K562 (cell line): Measurements from ENCODE around the gene SYCP3. TPM values are rescaled to one million over a fixed set of nuclear protein-coding genes. Genes with fewer than 3 reads are reported as not detected.
A peak's percentile ranks its signal among the peaks of the same experiment; 100 is the strongest.

Source experiments
- AFF4 ChIP-seq: sonication (generic); formaldehyde crosslinking; IDR thresholded peaks from 2 replicates; pipeline ENCODE4 v1.8.0; 2023; ENCODE audit warnings: mild to moderate bottlenecking, missing genetic modification reagents
- ATF3 ChIP-seq, 2 experiments: fragments of 450-650 bp in 1 of 2; sonication (generic) in 1 of 2; formaldehyde crosslinking in 1 of 2; IDR thresholded peaks in 1 of 2; conservative IDR thresholded peaks in 1 of 2; 2 replicates each; pipeline versions ENCODE4 v1.6.1 to v1.8.1; 2016 to 2023; ENCODE audit warnings: mild to moderate bottlenecking in 2 of 2, moderate library complexity in 2 of 2, inconsistent platforms in 1 of 2, missing genetic modification reagents in 1 of 2
- MAFK ChIP-seq: IDR thresholded peaks from 2 replicates; pipeline ENCODE4 v1.6.1; 2011; ENCODE audit warnings: low read length, improper control_type of control experiment
- SNRNP70 ChIP-seq: fragments of 200-400 bp; formaldehyde crosslinking; optimal IDR thresholded peaks from 2 replicates; pipeline ENCODE3; 2017; ENCODE audit warnings: low read depth, low read length
- SOX6 ChIP-seq: fragments of 450-650 bp; IDR thresholded peaks from 2 replicates; pipeline ENCODE4 v1.6.1; 2014; ENCODE audit warnings: mild to moderate bottlenecking
- ZBTB2 ChIP-seq: fragments of 450-650 bp; IDR thresholded peaks from 2 replicates; pipeline ENCODE4 v1.6.1; 2016; ENCODE audit warnings: antibody characterized with exemption
- ZFP91 ChIP-seq: sonication (generic); formaldehyde crosslinking; IDR thresholded peaks from 2 replicates; pipeline ENCODE4 v1.8.0; 2022; ENCODE audit warnings: mild to moderate bottlenecking, missing genetic modification reagents
- ZNF436 ChIP-seq: fragments of 250-450, 450-650 bp; sonication (Bioruptor Pico); formaldehyde crosslinking; IDR thresholded peaks from 2 replicates; pipeline ENCODE4 v1.7.0; 2020; ENCODE audit warnings: mild to moderate bottlenecking
- ZNF609 ChIP-seq: sonication (generic); formaldehyde crosslinking; IDR thresholded peaks from 2 replicates; pipeline ENCODE4 v1.8.1; 2023; ENCODE audit warnings: missing genetic modification reagents, mild to moderate bottlenecking, borderline replicate concordance
- ZNF668 ChIP-seq: fragments of 250-450 bp; sonication (Bioruptor Pico); IDR thresholded peaks from 2 replicates; pipeline ENCODE4 v1.8.0; 2022; ENCODE audit warnings: mild to moderate bottlenecking, inconsistent platforms
- polyA plus RNA-seq, 8 experiments: library from polyadenylated mRNA; depleted of rRNA in 4 of 8; stranded (reverse) in 5 of 8; unstranded in 3 of 8; fragments of >200 nt; fragmentation: Nextera tagmentation in 2 of 8; fragmentation: Illumina TruSeq in 1 of 8; extraction: Ambion mirVana in 2 of 8; extraction: Trizol in 1 of 8; gene quantifications; 2 replicates each; pipeline versions ENCODE4 v1.2.1 to v1.2.3, GENCODE V29; 2011 to 2014; ENCODE audit warnings: inconsistent platforms in 1 of 8, missing spikeins in 1 of 8
- total RNA-seq, 7 experiments: library from RNA; depleted of rRNA in 6 of 7; stranded (reverse); fragments of >200 nt in 6 of 7; fragmentation: Illumina TruSeq in 2 of 7; extraction: Trizol in 2 of 7; gene quantifications; 2 replicates each; pipeline versions ENCODE4 v1.2.1 to v1.2.3, GENCODE V29; 2011 to 2021; ENCODE audit warnings: low replicate concordance in 1 of 7

SYCP3 gene
- total and polyA plus RNA-seq, 9 of the 15 experiments (the other 6 are each of a cell fraction or from before 2014, with no cell fraction given): 0.11 to 0.25 (median 0.22) TPM; not detected in 4

- TF ChIP-seq ZBTB2 (peak; percentile 63; the same call in 1 of the 2 replicates), SNRNP70 (no peak), ZFP91 (CRISPR knock-in tag) (no peak), MAFK (no peak), ZNF609 (no peak), AFF4 (CRISPR knock-in tag) (no peak; the same call in 1 of the 2 replicates), ZNF668 (CRISPR knock-in tag) (no peak), ZNF436 (no peak), ATF3 (IDR thresholded peaks at IDR 0.05) (peak; percentile 84), ATF3 (CRISPR knock-in tag; conservative IDR thresholded peaks at IDR 0.05) (0 out of 2 replicates have a peak, but pooled peaks have one; percentile 53), SOX6 (peak; percentile 79)
Measured at GRCh38 chr12:101696251-101697196, 42.7 kb downstream of the SYCP3 start (continued).
